AG08395 (cell line): ENCODE data around the gene CSTPP1.
"Not testable (repeated sequence)": the region's sequence is repeated elsewhere in the genome, so short reads cannot be mapped to it uniquely, and the experiment has no call there.

Experiments used
- DNase-seq: peaks from one replicate; pipeline ENCODE4 v3.0.0; 2012; ENCODE audit warnings: mixed read lengths, low spot score

CSTPP1 gene

GRCh38 chr11:46991391-46991790 is 54.8 kb downstream of the CSTPP1 start:
- no peak for DNase-seq

- DNase-seq = not testable (repeated sequence)
These were observed 55.8 kb downstream of the CSTPP1 start for GRCh38 chr11:46992386-46992785.

GRCh38 chr11:46997796-46998195 is 61.2 kb downstream of the CSTPP1 start:
- DNase-seq = not testable (repeated sequence)

GRCh38 chr11:46999217-46999616 is 62.7 kb downstream of the CSTPP1 start:
- DNase-seq = no peak

- DNase-seq = no peak
These were observed 63.5 kb downstream of the CSTPP1 start for GRCh38 chr11:47000033-47000432.

GRCh38 chr11:47001781-47002181 is 65.2 kb downstream of the CSTPP1 start:
- DNase-seq = no peak

- DNase-seq = no peak
These were observed 65.8 kb downstream of the CSTPP1 start for GRCh38 chr11:47002390-47002789.

- DNase-seq = no peak
These were observed 66.8 kb downstream of the CSTPP1 start for GRCh38 chr11:47003180-47003877.

- DNase-seq = peak; percentile 91
These were observed 68.1 kb downstream of the CSTPP1 start for GRCh38 chr11:47004595-47005033.

GRCh38 chr11:47005441-47005840 is 68.9 kb downstream of the CSTPP1 start:
- DNase-seq = no peak

- DNase-seq = no peak
These were observed 71.0 kb downstream of the CSTPP1 start for GRCh38 chr11:47007579-47007978.

- no peak for DNase-seq
These were observed 73.6 kb downstream of the CSTPP1 start for GRCh38 chr11:47010179-47010578.

GRCh38 chr11:47014097-47014496 is 77.5 kb downstream of the CSTPP1 start:
- no peak for DNase-seq

GRCh38 chr11:47018637-47019036 is 82.1 kb downstream of the CSTPP1 start:
- no peak for DNase-seq

- DNase-seq = no peak
These were observed 84.4 kb downstream of the CSTPP1 start for GRCh38 chr11:47020793-47021526.

- no peak for DNase-seq
These were observed 84.9 kb downstream of the CSTPP1 start for GRCh38 chr11:47021527-47021818.

GRCh38 chr11:47021965-47022364 is 85.4 kb downstream of the CSTPP1 start:
- DNase-seq = no peak

- no peak for DNase-seq
These were observed 91.9 kb downstream of the CSTPP1 start for GRCh38 chr11:47028195-47029093.

- no peak for DNase-seq
These were observed 96.9 kb downstream of the CSTPP1 start for GRCh38 chr11:47033439-47033838.

- DNase-seq = no peak
These were observed 97.5 kb downstream of the CSTPP1 start for GRCh38 chr11:47034091-47034490.

GRCh38 chr11:47035108-47035507 is 98.5 kb downstream of the CSTPP1 start:
- DNase-seq = no peak

- DNase-seq = no peak
These were observed 107.6 kb downstream of the CSTPP1 start for GRCh38 chr11:47044119-47044518.

- no peak for DNase-seq
These were observed 111.4 kb downstream of the CSTPP1 start for GRCh38 chr11:47047972-47048371.
